Adrenal gland (tissue), 12 donors: Measurements from ENCODE around the gene CEP85. TPM values are rescaled to one million over a fixed set of nuclear protein-coding genes. Genes with fewer than 3 reads are reported as not detected.

Experiments
- DNase-seq, 7 donors: peaks; one replicate each; pipeline ENCODE4 v3.0.0-alpha.2; 2019 to 2020
- H3K27ac ChIP-seq, 5 donors: fragments of 200-600 bp; sonication (generic) in 4 of 5; 1 replicate in 3 of 5; 2 replicates in 2 of 5; pipeline versions ENCODE4 v1.5.1 to v1.8.0; 2016 to 2020; ENCODE audit warnings: mild to moderate bottlenecking in 1 of 5
- H3K27me3 ChIP-seq: fragments of 200-600 bp; 2 replicates; pipeline ENCODE4 v1.8.0; 2021
- H3K36me3 ChIP-seq, 2 donors: fragments of 200-600 bp; replicated peaks in 1 of 2; 1 replicate in 1 of 2; 2 replicates in 1 of 2; pipeline versions ENCODE4 v1.5.1 to v1.8.0; 2018 to 2022
- H3K4me1 ChIP-seq, 2 donors: fragments of 200-600 bp; replicated peaks in 1 of 2; 1 replicate in 1 of 2; 2 replicates in 1 of 2; pipeline versions ENCODE4 v1.5.1 to v1.8.0; 2018 to 2021
- H3K4me3 ChIP-seq, 4 donors: fragments of 200-600 bp; sonication (generic) in 3 of 4; one replicate each; pipeline ENCODE4 v1.5.1; 2016 to 2018
- H3K9me3 ChIP-seq, 3 donors: fragments of 200-600 bp; sonication (generic) in 1 of 3; replicated peaks in 1 of 3; 1 replicate in 2 of 3; 2 replicates in 1 of 3; pipeline versions ENCODE4 v1.5.1 to v1.8.0; 2016 to 2021
- CTCF ChIP-seq, 6 experiments: fragments of 450-650 bp in 4 of 6; fragments of 200-600 bp in 2 of 6; sonication (generic) in 1 of 6; IDR thresholded peaks; 1 replicate in 5 of 6; 2 replicates in 1 of 6; pipeline versions ENCODE4 v1.5.1 to v1.8.0; 2016 to 2021; ENCODE audit warnings: antibody characterized with exemption in 6 of 6, mild to moderate bottlenecking in 2 of 6, moderate library complexity in 1 of 6
- POLR2A ChIP-seq, 2 donors: fragments of 450-650 bp; IDR thresholded peaks; one replicate each; pipeline ENCODE4 v1.6.1; 2017; ENCODE audit warnings: antibody characterized with exemption in 2 of 2, mild to moderate bottlenecking in 2 of 2, moderate library complexity in 1 of 2
- WGBS, 4 donors: extraction: QIAGEN DNeasy Blood & Tissue Kit in 2 of 4; methylation state at CpG; one replicate each; pipeline versions ENCODE4 v1.1.5 to v1.1.7; 2013 to 2017; 5-methylcytosine and 5-hydroxymethylcytosine counted together
- intact Hi-C, 2 donors: fragments of 100-400 bp; cut with DNase I; formaldehyde crosslinking; loops; one replicate each; pipeline versions ENCODE4 v1.14.1 to v1.15.0; 2022 to 2023
- polyA plus RNA-seq, 3 donors: library from polyadenylated mRNA; stranded (reverse); fragments of 200-250 nt in 2 of 3; fragments of 350-450 nt in 1 of 3; fragmentation: Illumina TruSeq in 1 of 3; extraction: RNeasy Lipid Tissue Mini Kit (QIAGEN cat#74804) in 1 of 3; gene quantifications; one replicate each; pipeline ENCODE4 v1.2.3, GENCODE V29; 2013 to 2014
- total RNA-seq, 9 donors: library from RNA; depleted of rRNA in 4 of 9; stranded (reverse); fragments of >200 nt in 4 of 9; fragments of 120-200 nt in 1 of 9; fragmentation: NEBNext Ultra II Directional in 1 of 9; extraction: Animal tissue kit (Norgen Biotek cat#: 25700) in 1 of 9; gene quantifications; one replicate each; pipeline versions ENCODE4 v1.1.0 to v1.2.4, GENCODE V29; 2013 to 2023
- donor health status: healthy with polysubstance abuse.
- donor health status: Bipolar disorder and iron deficiency.
- donor health status: DM: yes; HTN: yes; CAD: no.
- donor health status: DM: no; HTN: no; CAD: no.
- donor health status: DM: no; HTN: no; CAD: no.
- donor health status: DM: yes; HTN: yes; CAD: no.

Gene CEP85
- total and polyA plus RNA-seq, 12 donors = 2.5 to 16.4 (median 5.8) TPM

- peaks cover 7 to 35% of the 10 kb centered on the region in 2 donors for H3K4me1 ChIP-seq
- 79 to 91% (median 85%) methylated on average over 4 of the region's 4 CpGs for WGBS, 4 donors
- H3K9me3 ChIP-seq = no peaks in the 10 kb centered on the region
- intact Hi-C loops = loop anchor here in 1 of 2 donors (5.0 kb wide), 1 partner anchor 39 kb away; no protein-coding TSS in a partner anchor
- H3K36me3 ChIP-seq = no peaks in the 10 kb centered on the region
- no peak overlapping the region for H3K27ac ChIP-seq
- H3K4me3 ChIP-seq = no peak overlapping the region
- DNase-seq = no peak
- no peaks in the 10 kb centered on the region for H3K27me3 ChIP-seq
- no peak for TF ChIP-seq POLR2A (IDR thresholded peaks at IDR 0.05)
- TF ChIP-seq CTCF (IDR thresholded peaks at IDR 0.05) = no peak
Observed at GRCh38 chr1:26283279-26283853, 49.4 kb downstream of the CEP85 start.

DNA sequence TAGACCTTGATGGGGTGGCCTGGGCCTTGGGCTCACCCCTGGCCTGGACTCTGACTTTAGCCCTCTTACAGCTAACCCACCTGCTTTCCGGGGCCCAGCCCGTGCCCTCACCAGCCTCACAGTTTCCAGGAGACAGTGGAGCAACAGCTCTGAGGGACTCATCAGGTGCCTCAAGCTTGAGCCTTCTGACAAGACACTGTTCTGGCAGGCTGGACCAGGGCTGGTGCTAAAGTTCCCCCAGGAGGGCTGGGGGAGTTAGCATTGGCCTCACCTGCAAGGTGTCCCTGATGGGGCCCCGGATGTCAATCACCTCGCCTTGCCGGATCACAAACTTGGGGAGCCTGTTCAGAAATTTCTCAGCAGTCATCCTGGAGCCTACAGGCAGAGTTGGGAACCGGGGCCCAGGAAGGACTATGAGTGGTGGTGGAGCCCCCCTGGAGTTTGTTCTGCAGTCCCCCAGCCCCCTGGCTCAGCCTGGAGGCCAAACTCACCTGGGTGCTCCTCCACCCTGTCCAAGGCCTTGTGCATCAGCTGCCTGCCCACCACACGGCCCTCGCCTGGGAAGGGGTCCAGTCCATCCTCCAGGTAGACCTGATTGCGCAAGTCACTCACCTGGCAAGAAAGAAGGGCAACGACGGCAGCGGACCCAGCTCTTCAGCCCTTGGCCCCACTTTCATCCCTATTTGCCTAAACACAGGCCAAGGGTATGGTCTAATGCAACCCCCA is 50.0 kb downstream of the CEP85 start:
- TF ChIP-seq CTCF (IDR thresholded peaks at IDR 0.05) = no peak
- no peak for TF ChIP-seq POLR2A (IDR thresholded peaks at IDR 0.05)
- H3K4me3 ChIP-seq = no peak overlapping the region
- peaks cover 6 to 35% of the 10 kb centered on the region in 2 donors for H3K4me1 ChIP-seq
- no peak for DNase-seq
- H3K27ac ChIP-seq = peak overlapping the region in 2 of 5 donors; percentile 50 to 67
- intact Hi-C loops = loop anchor here in 1 of 2 donors (5.0 kb wide), 1 partner anchor 38 kb away; no protein-coding TSS in a partner anchor
- no peaks in the 10 kb centered on the region for H3K9me3 ChIP-seq
- H3K27me3 ChIP-seq = no peaks in the 10 kb centered on the region
- 82 to 93% (median 89%) methylated on average over 6 to 12 of the region's 12 CpGs for WGBS, 4 donors
- H3K36me3 ChIP-seq = no peaks in the 10 kb centered on the region

DNA sequence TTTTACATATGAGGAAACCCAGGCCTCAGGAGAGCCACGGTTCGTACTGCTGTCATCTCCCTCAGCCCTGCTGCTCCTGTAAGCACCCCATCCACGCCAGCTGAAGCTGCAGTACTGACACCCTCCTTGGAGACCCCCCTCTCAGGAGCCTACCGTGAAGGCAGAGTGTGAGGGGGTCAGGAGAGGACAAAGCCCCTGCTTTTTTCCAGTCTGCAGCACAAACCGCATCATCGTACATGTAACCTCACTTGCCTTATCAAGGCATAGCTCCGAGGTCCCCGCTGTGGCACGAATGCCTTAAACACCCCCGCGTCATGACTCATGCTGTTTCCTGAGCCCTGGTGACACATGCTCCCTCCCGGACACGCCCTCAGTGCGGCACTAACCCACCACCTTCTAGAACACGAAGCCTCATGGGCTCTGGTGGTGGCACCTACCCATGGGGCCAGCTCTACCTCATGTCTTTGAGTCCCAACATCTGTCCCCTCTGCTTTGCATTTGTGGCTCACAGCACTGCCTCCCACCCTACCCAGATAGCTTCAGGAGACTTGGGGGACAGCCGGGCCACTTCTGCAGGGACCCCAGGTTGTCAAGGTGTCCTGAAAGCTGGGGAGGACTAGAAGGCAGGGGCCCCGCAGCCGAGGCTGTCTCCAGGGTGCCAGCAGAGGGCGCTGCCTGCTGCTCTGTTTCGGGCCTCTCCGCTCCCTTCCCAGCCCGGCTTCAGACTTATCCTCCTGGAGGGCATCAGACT is 50.8 kb downstream of the CEP85 start:
- Histone ChIP-seq H3K4me3 (no peak overlapping the region), H3K27me3 (no peaks in the 10 kb centered on the region), H3K9me3 (no peaks in the 10 kb centered on the region), H3K4me1 (peaks cover 0 to 37% of the 10 kb centered on the region in 2 donors), H3K36me3 (no peaks in the 10 kb centered on the region), H3K27ac (peak overlapping the region in 2 of 5 donors; percentile 50 to 67)
- intact Hi-C loops = loop anchor here in 1 of 2 donors (5.0 kb wide), 1 partner anchor 38 kb away; no protein-coding TSS in a partner anchor
- peak; percentile 81 to 94 (median 92) for DNase-seq
- WGBS, 4 donors = 27 to 40% (median 29%) methylated on average over 14 to 22 of the region's 22 CpGs
- no peak for TF ChIP-seq POLR2A (IDR thresholded peaks at IDR 0.05)
- TF ChIP-seq CTCF (IDR thresholded peaks at IDR 0.05) = peak; percentile 41 to 65 (median 50)
